GM19452 (cell line): ENCODE results near the gene MARCO.
"Not testable (repeated sequence)": the region's sequence is repeated elsewhere in the genome, so short reads cannot be mapped to it uniquely, and the experiment has no call there.

Experiments used
- ATAC-seq: cut with Tn5 transposase; IDR thresholded peaks from one replicate; pipeline ENCODE4 v1.9.1; 2021; ENCODE audit not compliant: unreplicated experiment

The MARCO gene

GRCh38 chr2:119029297-119029696, 87.3 kb downstream of the MARCO start:
- ATAC-seq = no peak

GRCh38 chr2:119037922-119038321, 95.9 kb downstream of the MARCO start:
- not testable (repeated sequence) for ATAC-seq

- ATAC-seq = no peak
Measured at GRCh38 chr2:119040730-119041129, 98.7 kb downstream of the MARCO start.
